GM18520 (cell line): ENCODE measurements around the gene SPAG9.
"Not testable (repeated sequence)": the region's sequence is repeated elsewhere in the genome, so short reads cannot be mapped to it uniquely, and the experiment has no call there.

Source experiments
- ATAC-seq: cut with Tn5 transposase; IDR thresholded peaks from one replicate; pipeline ENCODE4 v1.9.1; 2021; ENCODE audit not compliant: unreplicated experiment

SPAG9 gene

DNA sequence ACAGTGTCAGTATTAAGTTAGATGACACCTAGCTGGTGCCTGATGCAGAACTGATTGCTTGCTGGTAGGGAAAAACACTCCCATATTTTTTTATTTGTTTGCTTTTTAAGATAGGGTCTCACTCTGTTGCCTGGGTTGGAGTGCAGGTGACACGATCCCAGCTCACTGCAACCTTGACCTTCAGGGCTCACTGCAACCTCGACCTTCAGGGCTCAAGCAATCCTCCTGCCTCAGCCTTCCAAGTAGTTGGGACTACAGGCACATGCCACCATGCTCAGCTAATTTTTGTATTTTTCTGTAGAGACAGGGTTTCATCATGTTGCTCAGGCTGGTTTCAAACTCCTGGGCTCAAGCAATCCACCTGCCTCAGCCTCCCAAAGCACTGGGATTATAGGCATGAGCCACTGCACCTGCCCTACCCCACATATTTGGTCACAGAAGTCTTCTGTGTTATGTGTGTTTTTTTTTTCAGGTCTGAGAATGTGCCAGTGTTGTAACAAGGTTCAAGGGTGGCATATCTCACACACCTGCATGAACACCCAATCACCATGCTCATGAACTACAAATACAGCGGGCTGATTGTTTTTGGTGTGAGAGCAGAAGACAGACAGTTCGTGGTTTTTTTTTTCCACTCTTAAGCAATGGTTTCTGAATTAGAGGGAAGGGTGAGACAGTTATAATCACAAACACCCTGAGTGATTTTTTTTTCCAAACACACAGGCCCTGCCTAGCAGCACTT, 22.8 kb downstream of the SPAG9 start:
- no peak for ATAC-seq

DNA sequence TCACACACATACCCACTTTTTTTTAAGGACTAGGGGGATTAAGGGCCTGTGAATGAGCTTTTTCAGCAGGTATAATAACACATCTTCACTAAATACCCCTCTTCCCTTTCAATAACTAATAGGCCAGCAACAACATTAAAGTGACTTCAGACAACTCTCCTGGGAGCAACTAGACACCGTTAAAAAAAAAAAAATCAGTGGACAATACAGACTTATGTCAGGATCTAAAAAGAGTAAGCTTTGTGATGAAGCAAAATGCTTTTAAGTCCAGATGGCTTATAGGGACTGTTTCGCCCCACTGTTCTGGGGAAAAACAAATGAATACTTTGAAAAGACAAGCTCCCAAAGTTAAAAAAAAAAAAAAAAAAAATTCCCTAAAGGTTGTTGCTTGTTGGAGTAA, 29.0 kb downstream of the SPAG9 start:
- ATAC-seq: no peak

DNA sequence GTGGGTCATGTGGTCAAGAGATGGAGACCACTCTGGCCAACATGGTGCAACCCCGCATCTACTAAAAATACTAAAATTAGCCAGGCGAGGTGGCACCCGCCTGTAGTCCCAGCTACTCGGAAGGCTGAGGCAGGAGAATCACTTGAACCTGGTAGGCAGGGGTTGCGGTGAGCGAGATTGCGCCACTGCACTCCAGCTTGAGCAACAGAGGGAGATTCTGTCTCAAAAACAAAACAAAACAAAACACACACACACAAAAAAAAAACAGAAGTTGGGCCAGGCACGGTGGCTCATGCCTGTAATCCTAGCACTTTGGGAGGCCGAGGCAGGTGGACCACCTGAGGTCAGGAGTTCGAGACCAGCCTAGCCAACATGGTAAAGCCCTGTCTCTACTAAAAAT, 31.8 kb downstream of the SPAG9 start:
- ATAC-seq: not testable (repeated sequence)

DNA sequence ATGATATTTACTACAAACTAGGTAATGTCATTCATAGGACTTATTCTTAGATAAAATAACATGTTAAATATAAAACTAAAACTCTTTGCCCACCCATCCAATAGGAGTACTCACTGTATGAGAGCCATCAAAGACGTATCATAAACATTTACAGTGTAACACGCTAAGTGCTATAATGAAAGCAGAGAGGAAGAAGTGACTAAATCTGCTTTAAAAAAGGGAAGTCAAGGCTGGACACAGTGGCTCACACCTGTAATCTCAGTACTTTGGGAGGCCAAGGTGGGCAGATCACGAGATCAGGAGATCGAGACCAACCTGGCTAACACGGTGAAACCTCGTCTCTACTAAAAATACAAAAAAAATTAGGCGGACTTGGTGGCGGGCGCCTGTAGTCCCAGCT, 32.4 kb downstream of the SPAG9 start:
- ATAC-seq: no peak

DNA sequence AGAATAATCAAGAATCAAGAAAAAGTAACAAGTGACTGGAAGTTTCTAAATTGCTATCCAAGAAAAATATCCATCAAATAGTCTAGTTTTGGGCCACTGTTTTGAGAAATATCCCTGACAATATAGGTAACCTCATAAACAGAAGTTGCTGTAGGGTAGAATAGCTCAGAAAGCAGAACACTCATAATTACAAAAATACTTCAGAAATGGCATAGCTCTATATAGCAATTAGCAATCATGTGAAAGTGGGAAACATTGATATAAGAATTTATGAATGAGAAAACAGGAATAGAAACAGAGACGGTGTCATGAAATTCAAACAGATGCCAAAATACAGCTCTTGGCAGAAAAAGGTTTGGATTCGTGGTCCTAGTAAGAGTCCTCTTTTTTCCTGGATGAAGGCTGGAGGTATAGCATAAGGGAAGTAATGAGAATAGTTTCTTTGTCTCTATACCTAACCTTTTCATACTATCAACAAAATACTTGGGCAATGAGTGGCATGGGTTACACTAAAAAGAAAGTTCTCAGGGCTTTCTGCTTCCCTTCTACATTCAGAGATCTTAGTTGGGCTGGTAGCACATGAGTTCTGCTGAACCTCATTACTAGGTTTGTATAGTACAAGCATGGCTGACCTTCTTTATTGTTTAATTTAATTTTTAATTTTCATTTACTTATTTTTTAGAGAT, 33.5 kb downstream of the SPAG9 start:
- ATAC-seq: no peak

DNA sequence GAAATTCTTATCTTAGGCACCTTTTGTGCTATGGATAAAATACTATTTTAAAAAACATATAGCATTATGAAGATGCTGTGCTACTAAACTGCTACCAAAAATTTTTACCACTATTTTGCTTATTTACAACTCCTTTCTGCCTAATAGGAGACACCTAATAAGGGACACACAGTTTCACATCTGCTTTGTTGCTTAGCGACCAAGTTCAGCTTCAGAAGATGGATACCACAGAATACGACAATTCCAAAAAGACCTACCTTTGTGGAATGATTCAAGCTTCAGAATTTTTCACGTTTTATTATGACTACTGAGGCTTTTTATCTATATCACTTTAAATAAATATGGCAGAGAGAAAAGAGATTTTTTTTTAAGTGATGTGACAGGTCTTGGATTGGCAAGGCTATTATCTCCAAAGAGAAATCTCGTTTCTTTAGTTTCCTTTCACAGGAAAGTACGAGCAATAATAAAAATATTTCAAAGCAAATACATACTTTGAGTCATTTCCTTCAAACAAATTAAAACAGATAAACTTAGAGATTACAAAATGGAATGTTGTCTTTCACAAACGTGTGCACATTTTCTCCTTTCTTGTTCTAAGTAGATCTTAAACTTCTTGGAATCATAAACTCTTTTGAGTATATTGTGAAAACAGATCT, 35.4 kb downstream of the SPAG9 start:
- no peak for ATAC-seq

DNA sequence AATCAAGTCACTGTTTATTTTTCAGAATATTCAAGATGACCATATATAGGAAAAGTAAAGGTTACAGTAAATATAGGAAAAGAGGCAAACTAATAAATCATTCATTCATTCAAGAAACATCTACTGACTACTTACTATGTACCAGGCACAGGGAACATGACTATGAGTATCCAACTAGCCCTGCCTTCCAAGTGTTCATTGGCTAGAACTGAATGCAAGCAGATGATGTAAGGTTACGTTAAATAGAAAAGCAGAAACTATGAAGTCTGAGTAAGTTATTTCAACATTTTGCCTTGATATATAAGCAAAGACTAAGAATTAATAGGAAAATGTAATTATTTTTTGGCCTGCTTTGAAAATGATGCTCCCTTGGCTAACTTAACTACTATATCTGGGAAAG, 36.7 kb downstream of the SPAG9 start:
- ATAC-seq: no peak

DNA sequence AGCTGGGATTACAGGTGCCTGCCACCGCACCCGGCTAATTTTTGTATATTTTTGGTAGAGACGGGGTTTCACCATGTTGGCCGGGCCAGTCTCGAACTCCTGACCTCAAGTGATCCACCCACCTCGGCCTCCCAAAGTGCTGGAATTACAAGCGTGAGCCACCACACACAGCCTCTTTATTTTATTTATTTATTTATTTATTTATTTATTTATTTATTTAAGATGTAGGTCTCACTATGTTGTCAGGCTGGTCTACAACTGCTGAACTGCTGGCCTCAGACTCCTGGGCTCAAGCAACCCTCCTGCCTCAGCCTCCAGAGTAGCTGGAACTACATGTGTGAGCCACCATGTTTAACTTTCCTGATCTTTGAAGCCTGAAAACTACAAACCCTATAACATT, 37.3 kb downstream of the SPAG9 start:
- not testable (repeated sequence) for ATAC-seq

DNA sequence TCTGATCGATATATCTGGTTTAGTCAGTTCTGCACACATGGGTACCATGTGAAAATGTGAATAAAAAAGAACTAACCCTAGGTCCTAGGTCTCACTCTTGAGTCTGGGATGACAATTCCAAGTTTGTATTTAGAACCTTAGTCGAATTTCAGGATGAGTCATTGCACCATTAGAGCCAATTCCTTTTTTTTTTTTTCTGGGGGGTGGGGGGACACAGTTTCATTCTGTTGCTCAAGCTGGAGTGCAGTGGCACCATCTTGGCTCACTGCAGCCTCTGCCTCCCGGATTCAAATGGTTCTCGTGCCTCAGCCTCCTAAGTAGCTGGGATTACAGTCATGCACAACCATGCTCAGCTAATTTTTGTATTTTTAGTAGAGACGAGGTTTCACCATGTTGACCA, 41.6 kb downstream of the SPAG9 start:
- ATAC-seq: no peak

DNA sequence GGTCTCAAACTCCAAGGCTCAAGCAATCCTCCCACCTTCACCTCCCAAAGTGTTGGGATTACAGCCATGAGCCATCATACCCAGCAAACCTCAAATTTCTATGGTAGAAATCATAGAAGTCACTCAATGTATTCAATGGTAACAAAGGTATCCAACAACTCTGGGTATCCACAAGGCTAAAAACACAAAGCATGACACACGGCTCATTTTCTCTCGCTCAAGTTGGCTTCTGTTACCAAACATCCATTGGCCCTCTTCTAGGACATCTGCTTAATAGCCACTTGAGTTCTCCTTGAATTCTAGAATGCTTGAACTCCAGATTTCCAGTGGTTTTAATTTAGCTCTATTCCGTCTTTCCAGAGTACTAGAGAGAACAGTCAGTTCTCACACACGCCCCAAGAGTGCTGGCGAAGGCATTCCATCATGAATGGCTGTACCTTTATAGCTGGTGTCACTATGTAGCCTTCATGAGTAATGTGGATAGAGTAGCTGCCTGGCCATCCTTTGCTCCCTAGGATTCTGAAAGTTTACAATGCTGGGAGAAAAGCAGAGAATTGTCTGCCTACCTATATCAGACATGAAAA, 42.6 kb downstream of the SPAG9 start:
- ATAC-seq: no peak

DNA sequence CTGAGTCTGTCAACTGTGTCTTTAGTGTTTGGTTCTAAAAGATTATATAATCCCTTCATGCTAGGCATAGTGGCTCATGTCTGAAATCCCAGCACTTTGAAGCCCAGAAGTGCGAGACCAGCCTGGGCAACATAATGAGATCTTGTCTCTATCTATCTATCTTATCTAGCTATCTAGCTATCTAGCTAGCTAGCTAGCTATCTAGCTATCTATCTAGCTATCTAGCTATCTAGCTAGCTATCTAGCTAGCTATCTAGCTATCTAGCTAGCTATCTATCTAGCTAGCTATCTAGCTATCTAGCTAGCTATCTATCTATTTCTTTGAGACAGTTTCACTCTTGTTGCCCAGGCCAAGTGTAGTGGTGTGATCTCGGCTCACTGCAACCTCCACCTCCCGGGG, 43.8 kb downstream of the SPAG9 start:
- ATAC-seq: no peak

DNA sequence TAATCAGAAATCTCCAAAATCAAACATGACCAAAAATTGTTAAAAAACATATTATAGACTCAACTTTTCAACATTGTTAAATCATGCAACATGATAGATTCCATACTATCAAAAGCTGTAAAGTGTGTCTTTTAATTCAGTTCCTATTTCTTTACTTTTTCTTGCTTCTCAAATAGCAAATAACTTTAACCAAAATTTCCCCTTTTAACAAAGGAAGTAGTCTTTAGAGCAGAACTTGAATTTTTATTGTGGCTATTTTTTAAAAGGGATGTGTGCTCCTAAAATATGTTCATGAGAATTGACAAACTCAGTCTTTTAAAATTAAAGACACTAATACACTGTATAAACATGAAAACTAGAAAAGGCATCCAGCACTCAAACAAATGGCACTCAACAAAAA, 49.1 kb downstream of the SPAG9 start:
- ATAC-seq: no peak

DNA sequence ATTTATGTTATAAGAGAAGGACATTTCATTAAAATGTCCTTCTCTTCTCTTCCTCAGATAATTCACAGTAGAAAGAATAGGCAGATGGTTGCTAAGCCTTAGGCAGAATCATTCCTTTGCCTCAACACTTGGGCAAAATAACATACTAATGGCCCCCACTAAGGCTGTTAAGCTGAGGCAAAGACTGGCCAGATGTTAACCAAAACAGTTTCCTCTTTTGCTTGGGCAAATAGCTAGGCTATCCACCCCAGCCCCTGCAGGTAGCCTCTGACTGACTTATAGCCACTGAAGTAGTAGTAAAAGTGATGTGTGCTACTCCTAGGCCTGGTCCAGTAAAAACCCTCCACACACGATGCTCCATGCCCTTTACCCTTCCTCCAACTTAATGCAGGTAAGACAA, 55.2 kb downstream of the SPAG9 start:
- ATAC-seq: no peak

DNA sequence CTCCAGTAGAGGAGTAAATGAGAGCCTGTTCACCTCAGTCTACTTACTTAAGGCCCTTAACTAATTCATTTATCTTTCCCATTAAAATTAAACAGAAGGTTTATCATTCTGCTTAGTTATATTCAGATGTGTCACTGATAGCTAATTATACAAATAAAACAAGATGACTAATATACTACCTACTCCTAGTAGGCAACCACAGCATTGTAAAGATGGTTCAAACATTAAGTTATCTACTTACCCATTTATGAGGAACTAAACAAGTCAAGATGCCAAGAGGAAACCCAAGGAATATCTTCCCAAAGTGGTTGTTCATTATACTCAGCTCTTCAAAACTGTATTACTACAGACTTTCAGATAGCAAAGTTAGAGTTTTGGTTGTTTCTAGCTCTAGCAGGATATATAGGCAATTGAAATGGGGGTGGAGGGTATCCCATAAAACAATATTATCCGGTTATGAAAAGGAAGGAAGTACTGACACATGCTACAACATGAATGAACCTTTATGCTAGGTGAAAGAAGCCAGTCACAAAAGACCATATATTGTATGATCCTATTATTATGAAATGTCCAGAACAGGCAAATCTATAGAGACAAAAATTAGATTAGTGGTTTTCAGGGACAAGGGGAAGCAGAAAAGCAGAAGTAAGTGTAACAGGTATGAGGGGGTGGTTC, 56.5 kb downstream of the SPAG9 start:
- ATAC-seq: no peak

DNA sequence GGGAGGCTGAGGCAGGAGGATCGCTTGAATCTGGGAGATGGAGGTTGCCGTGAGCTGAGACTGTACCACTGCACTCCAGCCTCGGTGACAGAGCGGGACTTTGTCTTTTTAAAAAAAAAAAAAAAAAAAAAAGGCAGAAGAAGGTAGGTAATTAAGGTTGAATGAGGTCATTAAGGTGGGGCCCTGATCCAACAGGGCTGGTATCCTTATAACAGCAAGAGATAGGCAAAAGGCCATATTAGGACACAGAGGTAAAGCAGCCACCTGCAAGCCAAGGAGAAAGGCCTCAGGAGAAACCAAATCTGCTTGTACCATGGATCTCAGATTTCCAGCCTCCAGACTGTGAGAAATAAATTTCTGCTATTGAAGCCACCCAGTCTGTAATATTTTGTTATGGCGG, 60.3 kb downstream of the SPAG9 start:
- no peak for ATAC-seq

DNA sequence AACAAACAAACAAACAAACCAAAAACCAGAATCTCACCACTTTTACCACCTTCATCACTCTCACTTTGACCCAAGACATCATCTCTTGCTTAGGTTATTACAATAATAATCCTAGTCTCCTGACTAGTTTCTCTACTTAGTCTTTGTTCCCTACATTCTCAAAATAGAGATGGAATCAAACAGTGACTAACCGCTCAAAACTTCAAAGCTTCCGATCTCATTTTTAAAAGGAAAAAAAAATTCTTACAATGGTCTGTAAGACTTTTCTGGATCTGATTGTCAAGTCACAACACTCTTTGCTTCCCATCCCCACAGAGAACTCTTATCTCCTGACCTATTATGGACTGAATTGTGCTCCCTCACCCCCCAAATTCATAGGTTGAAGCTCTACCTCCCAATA, 60.9 kb downstream of the SPAG9 start:
- ATAC-seq: no peak

DNA sequence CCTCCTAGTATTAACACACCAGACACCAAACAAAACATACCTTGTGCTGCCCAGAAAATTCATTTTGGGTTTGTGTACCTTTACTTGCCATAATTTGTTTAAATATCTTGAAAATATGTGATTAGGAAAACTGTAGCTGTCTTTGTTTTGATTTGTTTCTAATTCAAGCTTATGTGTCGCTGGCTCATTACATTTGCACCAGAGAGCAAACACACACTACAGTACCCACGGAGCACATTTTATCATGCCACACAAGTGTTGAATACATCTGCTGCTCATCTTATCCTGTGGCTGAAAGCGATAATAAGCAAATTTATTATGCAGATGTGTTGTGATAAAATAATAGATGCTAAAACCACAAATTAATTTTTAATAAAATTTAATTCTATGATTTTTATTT, 63.1 kb downstream of the SPAG9 start:
- ATAC-seq: no peak

DNA sequence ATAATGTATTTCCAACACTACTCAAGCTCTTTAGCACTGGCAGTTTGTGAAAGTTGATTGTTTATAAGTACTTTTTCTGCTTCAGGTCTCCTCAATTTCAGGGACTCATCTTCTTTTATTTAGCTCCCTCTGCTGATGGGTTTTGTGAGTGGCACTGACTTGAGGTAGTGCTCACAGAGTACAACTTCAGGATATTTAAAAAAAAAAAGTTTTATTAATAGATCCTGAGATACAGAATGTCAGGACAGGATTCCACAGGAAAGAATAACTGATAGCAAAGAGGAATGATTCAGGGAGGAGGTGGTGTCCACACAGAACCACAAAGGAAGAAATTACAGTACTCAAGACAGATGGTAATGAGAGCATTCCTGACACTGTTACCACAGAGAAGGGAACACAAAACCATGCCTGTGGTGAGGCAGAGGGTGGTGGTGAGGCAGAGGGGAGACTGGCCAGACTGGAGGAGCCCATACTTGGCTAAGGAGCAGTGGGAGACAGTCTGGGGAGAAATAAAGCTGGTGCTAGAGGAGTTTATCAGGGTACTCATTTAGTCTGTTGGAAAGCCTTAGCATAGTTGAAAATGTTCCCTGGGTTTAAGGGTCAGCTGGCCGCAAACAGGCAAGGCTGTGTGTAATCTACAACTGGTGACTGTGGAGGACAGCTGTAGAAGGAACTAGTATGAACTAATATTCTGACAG, 63.7 kb downstream of the SPAG9 start:
- no peak for ATAC-seq

DNA sequence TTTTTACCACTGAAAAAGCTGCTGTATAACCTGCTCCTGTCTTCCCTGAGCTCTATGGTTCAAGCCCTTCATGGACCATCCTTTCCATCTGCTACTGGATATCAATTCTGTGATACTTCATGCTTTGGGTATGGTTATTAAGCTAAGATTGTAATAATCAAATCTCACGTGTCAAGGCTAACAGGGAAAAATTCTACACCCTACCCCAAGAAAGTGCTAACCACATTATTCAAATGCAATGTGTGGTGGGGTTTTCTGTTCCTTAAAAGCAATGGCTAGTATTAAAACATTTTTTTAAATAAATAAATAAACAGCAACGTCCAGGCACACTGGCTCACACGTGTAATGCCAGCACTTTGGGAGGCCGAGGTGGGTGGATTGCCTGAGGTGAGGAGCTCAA, 65.9 kb downstream of the SPAG9 start:
- no peak for ATAC-seq

DNA sequence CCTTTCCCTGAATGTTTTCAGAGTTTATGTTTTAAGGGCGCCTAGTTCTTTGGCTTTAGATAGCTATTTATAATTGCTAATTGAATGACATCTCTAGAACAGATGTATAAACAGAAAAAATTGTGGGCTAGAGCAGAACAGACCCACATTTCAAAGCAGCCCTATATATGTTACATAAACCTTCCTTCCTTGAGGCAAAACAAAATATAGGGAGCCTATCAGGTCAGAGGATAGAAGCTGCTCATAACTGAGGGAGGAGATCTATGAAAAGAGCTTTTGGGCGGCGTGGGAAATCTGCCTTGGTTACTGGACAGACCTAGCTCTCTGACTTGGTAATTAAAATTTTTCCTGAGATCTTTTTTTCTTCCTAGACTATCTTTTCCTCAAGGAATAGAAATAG, 68.4 kb downstream of the SPAG9 start:
- no peak for ATAC-seq
